Stimulated activated CD8-positive, alpha-beta memory T cell treated with anti-CD3 and anti-CD28 coated beads, Interleukin-4, amount 100 ng/mL, for 24 hours (primary cell): ENCODE measurements around the gene GPSM1.

Experiments
- DNase-seq: peaks from one replicate; pipeline ENCODE4 v3.0.0-alpha.2; 2020; ENCODE audit warnings: low read depth

Gene GPSM1

DNA sequence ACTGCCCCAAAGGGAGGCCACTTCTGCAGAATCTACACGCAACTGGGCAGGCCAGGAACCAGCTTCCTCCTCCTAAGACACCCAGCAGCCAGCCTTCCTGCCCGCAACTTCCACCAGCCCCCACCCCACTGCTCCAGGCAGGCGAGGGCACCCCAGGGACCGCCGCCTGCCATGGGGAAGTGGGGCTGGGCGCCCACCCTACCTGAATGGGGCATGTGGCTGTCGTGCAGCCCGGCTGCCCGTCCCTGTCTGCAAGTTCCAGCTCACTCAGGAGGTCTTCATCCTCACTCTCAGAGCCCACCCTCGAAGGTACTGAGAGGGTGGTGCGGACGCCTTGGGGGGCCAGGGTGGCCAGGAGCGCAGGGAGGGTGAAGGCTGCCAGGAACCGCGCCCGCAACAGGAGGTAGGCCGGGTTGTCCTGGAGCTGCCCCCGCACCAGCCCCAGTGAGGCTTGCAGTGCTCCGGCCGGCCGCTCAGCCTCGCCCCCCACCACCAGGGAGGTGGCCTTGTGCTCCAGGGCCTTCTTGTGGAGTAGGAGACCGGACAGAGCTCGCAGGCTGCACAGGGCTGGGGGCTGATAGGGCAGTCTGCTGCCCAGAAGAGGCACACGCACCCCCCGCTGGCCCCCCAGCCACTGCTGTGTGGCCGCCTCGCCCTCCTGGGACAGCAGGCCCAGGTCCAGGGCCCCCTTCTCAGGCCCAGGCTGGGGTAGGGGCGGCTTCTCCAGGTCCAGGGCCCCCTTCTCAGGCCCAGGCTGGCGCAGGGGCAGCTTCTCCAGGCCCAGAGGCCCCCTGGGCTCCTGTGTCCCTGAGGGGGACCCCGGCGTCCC, 50.2 kb downstream of the GPSM1 start:
- DNase-seq: no peak

DNA sequence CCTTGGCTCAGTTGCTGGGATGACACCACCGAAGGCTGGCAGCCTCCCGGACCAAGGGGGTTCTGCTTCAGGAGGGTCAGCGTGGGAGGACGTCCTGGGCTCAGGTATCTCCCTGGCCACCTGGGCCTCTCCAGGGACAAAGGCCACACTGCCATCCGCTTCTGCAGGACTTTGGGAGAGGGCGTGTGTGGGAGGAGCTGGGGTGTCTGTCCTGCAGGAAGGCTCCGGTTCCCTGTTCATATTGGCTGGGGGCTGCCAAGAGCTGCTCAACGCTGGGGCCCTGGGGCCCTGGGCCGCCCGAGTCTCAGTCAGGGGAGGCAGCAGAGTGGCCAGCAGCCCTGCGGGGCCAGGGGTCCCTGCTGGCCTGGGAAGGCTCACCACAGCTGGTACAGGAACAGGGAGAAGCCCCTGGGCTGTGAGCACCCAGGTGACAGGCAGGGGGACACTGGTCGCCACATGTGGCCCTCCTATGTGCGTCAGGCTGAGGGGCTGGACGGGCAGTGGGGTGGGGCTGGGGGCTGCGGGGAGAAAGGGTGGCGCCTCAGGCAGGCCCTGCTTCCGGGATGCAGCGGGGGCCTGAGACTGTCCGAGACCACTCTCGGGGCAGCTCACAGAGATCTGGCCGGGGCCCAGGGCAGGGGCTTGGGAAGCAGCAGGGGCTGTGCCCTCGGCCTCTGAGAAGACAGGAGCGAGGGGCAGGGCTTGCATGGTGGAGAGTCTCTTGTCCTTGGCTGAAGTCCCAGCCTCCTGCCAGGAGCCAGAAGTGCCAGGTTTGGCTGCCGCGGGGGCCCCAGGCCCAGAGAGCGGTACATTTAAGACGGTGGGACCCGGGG, 51.0 kb downstream of the GPSM1 start:
- no peak for DNase-seq

DNA sequence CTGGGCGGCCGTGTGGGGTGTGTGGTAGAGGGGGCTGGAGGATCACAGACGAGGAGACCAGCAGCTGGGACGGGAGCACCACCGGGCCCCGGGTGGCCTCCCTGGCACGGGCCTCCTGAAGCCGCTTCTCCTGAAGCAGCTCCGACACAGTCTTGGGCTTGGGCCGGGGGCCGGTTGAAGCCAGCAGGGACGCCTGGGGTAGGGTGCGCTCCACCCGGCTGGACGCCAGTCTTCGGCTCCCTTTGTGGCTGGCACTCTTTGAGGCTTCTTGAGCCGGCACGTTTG, 51.6 kb downstream of the GPSM1 start:
- DNase-seq: no peak

DNA sequence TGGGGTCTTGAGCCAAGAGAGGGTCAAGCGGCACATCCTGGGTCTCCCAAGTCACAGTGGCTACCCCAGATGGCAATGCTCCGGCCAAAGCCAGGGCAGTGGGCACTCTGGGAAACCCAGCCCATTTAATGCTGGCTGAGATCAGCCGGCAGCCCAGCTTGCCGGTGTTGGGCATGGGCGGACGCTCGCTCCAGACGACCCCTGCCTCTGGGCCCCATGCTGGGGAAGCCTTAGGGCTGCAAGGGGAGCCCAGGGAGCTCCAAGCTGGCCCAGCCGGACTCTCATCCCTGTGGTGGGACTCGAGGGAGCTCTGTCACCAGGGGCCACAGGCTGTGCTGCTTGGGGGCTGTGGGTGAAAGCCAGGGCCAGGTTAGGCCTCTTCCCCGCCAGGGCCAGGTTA, 52.1 kb downstream of the GPSM1 start:
- no peak for DNase-seq

DNA sequence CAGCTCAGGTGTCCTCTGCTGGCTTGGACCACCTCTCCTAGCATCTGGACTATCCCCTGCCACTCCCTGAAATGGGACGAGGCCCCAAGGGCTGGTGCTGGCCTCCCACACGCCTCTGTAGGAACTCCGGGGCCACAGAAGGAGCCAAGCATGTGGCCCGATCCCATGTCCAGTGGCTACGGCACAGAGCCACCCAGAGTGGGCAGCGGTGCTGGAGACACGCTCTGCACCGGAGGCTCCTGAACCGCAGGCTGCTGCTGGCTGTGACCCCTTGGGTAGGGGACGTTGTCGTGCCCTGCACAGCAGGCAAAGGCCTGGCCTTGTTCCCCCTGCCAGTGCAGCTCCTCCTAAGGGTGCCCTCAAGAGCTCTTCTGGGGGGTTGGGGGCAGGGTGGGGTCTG, 52.6 kb downstream of the GPSM1 start:
- no peak for DNase-seq

DNA sequence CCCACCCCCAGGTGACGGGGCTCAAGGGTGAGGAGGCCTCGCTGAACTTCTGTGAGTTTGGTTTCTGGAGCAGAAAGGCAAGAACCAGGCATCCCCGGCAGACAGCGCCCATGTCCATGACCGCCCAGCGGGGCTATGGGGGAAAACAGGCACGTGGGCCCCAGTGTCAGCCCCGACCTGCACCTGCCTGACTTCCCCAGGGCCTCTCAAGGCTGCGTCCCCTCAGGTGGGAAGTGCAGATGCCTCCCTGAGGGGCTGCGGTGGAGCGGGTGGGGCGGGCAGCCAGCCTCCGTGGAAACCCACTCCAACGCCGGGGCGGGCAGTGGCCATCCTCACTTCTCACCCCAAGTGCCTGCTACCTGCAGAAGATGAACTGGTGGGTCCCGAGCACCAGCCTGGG, 53.0 kb downstream of the GPSM1 start:
- DNase-seq: no peak

DNA sequence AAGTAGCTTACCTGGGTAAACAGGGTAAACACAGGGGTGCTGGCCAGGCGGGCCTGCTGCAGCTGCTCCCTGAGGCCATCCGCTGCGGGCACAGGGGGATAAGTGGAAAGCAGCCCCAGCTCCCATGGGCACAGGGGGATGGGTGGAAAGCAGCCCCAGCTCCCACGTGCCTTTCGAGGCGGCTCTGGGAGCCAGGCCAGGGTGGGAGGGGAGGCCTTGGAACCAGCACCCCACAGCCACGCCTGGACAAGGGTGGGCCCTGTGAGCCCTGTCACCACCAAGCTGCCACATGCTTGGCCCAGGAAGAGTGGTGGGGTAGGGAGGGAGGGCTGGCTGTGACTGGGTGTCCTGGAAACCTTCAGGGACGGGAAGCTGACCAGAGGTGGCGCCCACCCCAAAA, 54.0 kb downstream of the GPSM1 start:
- DNase-seq: no peak

DNA sequence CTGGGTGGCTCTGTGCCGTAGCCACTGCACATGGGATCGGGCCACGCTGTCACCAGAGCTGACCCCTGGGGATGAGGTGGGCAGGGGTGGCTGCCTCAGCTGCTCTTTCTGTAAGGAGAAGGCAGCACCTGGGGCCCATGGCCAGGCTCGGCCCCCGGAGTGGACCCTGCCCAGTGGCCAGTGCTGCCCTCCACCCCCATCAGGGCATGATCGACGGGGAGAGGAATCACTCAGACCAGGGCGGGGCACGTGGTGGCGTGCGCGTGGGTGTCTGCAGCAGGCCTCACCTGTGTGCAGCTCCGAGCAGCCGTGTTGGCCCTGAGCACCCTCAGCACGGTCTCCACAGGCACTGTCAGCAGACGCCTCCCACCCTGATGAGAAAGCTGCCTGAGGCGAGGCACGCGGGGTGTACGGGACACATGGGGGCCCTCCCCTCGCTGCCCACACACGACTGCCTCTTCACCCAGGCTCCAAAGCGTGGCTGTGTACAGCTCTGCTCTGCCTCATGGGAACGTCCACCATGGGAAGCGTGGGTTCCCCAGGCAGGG, 54.7 kb downstream of the GPSM1 start:
- DNase-seq: no peak

DNA sequence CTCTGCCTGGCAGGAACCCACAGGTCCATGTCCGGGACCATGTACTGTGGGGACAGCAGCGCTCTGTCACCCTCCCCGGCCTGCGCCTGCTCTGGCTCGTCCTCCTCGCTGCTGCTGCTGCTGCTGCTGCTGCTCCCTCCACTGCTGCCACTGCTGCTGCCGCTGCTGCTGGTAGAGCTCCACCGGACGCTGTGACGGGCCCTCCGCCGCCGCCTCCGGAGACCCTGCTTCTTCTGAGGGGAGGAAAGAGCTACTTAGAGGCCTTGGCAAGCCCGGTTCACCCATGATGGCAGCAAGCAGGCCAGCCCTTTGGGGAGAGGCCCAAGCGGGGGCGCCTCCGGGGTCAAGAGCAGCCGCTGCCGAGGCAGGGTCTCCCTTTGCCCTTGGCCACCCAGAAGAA, 56.1 kb downstream of the GPSM1 start:
- no peak for DNase-seq

DNA sequence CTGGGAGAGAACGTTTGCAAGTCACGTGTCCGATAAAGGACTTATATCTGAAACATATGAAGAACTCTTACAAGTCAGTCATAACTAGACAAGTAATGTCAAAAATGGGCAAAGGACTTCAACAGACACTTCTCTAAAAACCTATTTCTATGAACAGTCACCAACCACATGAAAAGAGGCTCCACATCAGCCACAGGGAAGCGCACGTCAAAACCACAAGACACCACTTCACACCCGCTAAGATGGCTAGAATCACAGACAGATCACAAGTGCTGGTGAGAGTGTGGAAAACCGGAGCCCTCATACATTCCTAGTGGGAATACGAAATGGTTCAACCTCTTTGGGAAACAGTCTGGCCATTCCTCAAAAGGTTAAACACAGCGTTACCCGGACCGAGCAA, 57.7 kb downstream of the GPSM1 start:
- DNase-seq: no peak

DNA sequence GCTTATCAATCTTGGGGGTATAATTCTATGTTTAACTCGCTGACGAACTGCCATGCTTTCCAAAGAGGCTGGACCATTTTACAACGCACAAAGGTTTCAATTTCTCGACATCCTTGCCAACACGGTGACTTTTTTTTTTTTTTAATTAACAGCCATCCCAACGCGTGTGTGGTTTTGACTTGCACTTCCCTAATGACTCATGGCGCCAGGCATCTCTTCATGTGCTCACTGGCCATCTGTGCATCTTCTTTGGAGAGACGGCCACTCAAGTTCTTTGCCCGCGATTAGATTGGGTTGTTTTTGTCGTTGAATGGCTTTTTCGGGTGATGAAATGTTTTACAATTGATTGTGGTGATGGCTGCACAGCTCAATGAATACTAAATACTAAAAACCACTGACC, 58.7 kb downstream of the GPSM1 start:
- DNase-seq: no peak

DNA sequence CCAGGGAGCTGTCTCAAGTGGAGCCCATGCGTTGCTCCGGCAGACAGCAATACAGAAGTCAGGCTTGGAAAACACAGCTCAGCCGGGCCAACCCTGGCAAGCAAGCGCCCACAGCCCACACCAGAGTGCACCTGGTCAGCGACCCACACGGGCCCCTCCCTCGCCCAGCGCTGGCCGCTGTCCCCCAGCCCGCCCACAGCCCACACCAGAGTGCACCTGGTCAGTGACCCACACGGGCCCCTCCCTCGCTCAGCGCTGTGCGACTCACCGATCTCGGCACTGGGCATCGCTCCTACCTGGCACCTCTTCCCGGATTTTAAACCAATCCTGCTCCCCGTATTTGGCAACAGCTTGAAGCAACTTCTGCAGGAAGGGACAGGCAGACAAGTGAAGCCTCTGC, 59.9 kb downstream of the GPSM1 start:
- no peak for DNase-seq

DNA sequence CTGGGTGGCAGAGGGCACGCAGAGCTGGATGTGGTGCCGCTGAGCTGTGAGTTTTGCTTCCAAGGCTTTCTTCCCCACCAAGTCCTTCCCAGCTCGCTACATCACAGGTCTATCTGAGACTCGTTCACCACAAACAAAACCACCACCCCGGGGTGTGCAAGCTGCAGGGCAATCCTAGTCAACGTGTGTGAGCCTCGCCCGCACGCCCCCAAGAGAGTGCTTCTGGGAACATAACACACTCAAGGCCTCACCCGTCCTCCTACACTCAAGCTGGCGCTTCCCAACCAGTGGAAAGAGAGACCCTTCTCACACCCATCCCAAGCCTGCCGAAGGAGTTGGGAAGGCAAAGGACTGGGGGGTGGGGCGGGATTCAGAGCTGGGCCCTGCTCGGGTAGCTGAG, 62.1 kb downstream of the GPSM1 start:
- DNase-seq: no peak

DNA sequence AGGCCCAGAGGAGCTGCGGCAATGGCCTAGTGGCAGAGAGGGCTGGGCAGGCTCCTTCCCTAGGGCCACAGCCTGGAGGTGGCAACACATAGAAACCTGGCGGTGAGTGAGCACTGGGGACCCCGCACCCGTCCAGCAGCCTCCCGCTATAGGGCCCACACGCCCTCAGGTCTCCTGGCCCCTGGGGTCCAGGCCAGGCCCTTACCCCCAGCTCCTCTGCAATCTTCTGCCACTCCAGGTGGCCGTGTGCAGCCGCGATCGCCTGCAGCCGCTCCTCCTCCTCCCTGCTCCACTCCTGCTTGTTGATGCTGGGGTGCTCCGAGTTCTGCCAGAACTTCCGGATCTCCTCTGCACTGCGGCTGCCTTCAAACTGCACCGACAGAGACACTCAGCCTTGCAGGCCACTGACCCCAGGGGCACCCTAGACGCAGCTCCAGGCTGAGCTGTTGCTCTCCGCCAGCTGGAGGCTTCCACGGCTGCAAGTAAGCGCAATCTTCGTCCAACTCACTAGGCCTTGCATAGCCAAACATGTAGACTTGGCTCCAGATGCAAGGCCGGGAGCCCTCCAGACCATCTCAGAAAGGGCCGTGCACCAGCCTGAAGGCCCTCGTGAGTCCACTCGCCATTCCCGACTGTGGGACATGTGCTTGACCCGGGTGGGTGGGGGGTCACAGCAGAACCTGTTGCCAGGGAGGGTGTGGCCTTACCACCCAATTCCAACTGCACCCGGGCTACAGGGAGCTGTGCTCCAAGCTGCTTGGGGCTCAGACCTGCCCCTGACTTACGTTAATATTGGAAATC, 64.6 kb downstream of the GPSM1 start:
- no peak for DNase-seq

DNA sequence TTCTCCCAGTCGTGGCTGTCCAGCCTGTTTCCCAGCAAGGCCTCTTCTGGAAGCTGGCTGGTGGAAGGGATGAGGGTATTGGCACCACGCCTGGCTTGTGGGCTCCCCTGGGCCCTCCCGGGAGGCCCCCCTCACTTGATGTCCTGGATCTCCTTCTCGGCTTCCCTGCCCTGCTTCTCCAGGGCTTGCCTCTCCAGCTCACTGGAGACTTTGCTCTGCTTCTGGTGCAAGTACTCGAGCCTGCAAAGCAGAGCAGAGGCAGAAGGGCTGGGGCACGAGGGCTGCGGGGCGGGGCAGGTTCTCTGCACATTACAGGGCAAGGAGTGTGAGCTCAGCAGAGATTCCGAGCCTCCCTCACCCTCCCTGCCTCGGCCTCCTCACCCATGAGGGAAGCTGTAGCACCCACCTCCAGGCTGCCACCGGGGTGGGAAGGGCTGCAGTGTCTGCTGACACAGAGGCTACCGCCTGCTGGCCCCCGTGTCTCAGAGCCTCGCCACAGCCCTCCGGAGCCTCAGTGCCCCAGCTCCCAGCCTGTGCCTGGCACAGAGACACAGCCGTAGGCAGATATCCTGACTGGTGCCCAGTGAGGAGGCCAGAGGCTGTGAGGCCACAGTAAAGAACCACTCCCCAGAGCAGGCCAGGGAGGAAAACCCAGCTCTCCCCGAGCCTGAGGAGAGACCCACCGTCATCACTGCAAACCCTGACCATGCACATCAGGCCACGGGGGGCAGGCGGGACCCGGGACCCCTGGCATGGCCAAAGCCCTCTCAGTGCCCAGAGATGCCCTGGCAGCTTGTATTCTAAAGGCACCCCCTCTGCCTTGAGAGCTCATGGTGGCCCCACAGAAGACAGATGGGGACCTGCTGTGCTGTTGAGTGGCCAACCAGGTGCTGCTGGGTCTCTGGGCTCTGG, 65.5 kb downstream of the GPSM1 start:
- no peak for DNase-seq

DNA sequence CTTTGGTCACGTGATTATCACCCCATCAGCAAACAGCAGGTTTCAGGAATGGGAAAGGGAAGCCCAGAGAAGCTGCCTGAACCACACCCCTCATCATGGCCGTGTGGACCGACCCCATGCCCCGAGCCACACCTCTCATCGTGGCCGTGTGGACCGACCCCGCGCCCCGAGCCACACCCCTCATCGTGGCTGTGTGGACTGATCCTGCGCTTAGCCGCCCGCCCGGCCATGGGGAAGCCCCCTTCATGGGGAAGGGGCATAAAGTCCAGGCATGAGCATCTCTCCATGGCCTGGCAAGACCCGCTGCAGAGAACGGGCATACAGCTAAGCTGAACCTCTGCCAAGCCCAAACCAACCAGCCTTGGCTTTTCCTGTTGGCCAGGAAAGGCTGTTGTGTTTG, 66.2 kb downstream of the GPSM1 start:
- no peak for DNase-seq

DNA sequence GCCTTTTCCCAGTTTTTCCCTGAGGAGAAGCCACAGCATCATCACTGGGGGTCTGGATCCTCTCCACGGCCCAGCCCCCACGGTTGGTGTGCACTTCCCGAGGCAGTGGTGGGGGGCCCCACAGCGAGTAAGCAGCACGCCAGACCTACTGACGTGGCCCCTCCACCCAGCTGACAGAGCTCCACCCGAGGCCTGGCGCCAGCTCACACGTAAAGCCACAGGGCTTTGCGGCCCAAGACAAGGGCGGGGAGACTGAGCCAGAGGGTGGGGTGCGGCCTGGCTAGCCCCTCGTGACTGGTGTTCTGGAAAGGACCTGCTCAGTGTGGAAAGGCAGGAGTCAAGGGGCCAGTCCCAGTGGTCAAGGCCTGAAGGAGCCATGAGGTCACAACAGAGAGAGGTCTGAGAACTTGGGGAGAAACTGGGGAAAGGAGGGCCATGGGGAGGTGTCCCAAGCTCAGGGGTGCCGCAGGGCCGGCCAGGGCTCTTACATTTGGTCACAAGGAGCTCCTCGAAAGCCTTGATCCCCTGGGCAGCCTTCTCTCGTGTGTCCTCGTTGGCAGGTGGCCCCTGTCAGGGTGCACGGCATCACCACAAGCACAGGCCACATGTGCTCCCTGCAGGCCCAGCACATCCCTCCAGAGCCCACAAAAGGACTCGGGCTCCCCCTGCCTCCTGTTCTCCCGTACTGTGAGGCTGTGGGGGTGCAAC, 67.1 kb downstream of the GPSM1 start:
- DNase-seq: no peak

DNA sequence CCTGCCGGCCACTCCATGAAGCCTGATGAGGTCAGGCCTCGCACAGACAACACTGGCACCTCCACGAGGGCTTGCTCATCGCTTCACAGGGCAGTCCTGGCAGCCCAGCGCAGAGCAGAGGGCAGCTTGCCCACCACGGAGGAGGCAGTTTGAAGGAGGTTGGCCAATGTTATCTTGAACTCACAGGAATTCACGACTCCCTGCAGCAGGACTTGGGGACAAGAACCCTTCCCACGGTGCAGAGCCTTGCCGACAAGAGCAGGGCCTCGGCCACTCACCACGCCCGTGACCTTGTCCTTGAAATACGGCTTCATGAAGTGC, 67.6 kb downstream of the GPSM1 start:
- DNase-seq: no peak

DNA sequence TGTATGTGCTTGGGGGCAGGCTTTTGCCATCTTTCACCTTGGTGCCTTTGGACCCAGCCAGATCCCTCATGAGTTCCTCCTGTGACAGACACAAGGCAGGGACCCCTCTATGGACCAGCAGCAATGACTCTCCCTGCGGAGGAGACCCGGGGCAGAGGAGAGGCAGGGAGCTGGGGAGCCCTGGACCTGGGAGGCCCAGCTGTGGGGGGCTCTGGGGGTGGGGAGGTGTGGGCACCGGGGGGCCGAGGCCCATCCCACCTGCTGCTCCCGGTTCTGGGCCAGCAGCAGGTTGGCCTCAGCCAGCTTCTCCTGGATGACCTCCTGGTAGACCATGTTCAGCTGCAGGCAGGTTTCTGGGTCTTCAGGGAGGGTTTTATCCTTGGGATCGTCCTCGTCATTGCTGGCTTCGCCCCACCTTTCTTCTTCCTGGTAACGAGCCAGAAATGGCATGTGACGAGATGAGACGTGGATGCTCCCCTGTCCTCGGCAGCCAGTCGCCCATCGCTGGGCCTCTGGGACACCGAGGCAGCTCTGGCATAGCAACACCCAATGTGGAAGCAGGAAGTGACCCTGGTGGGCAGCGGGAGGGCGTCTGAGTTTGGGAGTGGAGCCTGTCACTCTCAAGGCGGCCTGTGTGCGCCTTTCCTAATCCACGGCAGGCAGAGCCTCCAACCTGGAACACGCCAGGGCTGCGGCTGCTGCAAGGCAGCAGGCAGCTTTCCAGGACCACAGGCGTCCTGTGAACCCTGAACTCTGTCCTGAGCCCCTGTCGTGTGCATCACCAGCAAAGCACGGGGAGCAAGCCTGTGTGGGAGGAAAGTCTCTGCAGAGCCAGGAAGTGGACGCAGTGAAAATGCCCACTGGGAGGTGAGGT, 68.2 kb downstream of the GPSM1 start:
- DNase-seq: no peak

DNA sequence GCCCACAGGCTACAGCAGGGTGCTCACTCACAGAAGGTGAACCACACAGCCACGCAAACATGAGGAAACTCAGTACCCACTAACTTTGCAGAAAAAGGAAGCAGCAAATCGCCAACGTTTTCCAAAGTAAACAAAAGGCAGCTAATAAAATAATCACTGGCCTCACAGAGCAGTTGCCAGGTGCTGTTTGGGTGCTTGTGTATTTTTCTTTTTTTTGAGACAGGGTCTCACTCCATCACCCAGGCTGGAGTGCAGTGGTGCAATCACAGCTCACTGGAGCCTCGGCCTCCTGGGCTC, 68.8 kb downstream of the GPSM1 start:
- no peak for DNase-seq
